CD4-positive, alpha-beta T cell treated with Interleukin-10 for 1 hour (primary cell): ENCODE results near the gene SLC22A31.

Experiments
- DNase-seq: peaks from one replicate; pipeline ENCODE4 v3.0.0-alpha.2; 2020

SLC22A31 gene

GRCh38 chr16:89216315-89217137, 16.2 kb upstream of the SLC22A31 start:
- peak; percentile 85 for DNase-seq

GRCh38 chr16:89210904-89211515, 10.7 kb upstream of the SLC22A31 start:
- DNase-seq = no peak

- DNase-seq = no peak
These were observed 10.0 kb upstream of the SLC22A31 start for GRCh38 chr16:89210165-89210903.

- no peak for DNase-seq
These were observed 9.2 kb upstream of the SLC22A31 start for GRCh38 chr16:89209522-89210044.

- DNase-seq = no peak
These were observed 7.7 kb upstream of the SLC22A31 start for GRCh38 chr16:89207993-89208392.

GRCh38 chr16:89202422-89203215, 2.3 kb upstream of the SLC22A31 start:
- no peak for DNase-seq

GRCh38 chr16:89201439-89202377, 1.4 kb upstream of the SLC22A31 start:
- DNase-seq = peak; percentile 86

GRCh38 chr16:89200850-89201411, 594 bp upstream of the SLC22A31 start:
- no peak for DNase-seq

- DNase-seq = no peak
These were observed 855 bp downstream of the SLC22A31 start for GRCh38 chr16:89199241-89200123.

- DNase-seq = no peak
These were observed 1.7 kb downstream of the SLC22A31 start for GRCh38 chr16:89198417-89199240.

GRCh38 chr16:89197633-89198416, 2.5 kb downstream of the SLC22A31 start:
- no peak for DNase-seq

- DNase-seq = no peak
These were observed 3.2 kb downstream of the SLC22A31 start for GRCh38 chr16:89197033-89197632.

- no peak for DNase-seq
These were observed 4.7 kb downstream of the SLC22A31 start for GRCh38 chr16:89195521-89196171.

GRCh38 chr16:89194340-89195311, 5.7 kb downstream of the SLC22A31 start:
- no peak for DNase-seq

- no peak for DNase-seq
These were observed 6.6 kb downstream of the SLC22A31 start for GRCh38 chr16:89193576-89194293.
